IMR-90 (cell line): Measurements from ENCODE around the gene CENPF.

Experiments used
- BHLHE40 ChIP-seq: fragments of 150-350 bp; IDR thresholded peaks from 2 replicates; pipeline ENCODE4 v1.6.1; 2016; ENCODE audit warnings: mild to moderate bottlenecking, low read depth, low read length
- CEBPB ChIP-seq: IDR thresholded peaks from 2 replicates; pipeline ENCODE4 v1.6.1; 2012; ENCODE audit warnings: low read depth, low read length, improper control_type of control experiment
- CTCF ChIP-seq: conservative IDR thresholded peaks from 2 replicates; pipeline ENCODE4 v1.5.1; 2012; ENCODE audit warnings: mild to moderate bottlenecking, low read depth, low read length, improper control_type of control experiment
- ELK1 ChIP-seq: fragments of 150-350 bp; IDR thresholded peaks from 2 replicates; pipeline ENCODE4 v1.6.1; 2016; ENCODE audit warnings: low read depth, mild to moderate bottlenecking, low read length, moderate library complexity, borderline replicate concordance
- MAFK ChIP-seq: IDR thresholded peaks from 2 replicates; pipeline ENCODE4 v1.6.1; 2012; ENCODE audit warnings: low read depth, low read length, improper control_type of control experiment
- MAZ ChIP-seq: IDR thresholded peaks from 2 replicates; pipeline ENCODE4 v1.6.1; 2012; ENCODE audit warnings: low read depth, mild to moderate bottlenecking, low read length, improper control_type of control experiment, moderate library complexity, borderline replicate concordance
- MXI1 ChIP-seq: IDR thresholded peaks from 2 replicates; pipeline ENCODE4 v1.6.1; 2012; ENCODE audit warnings: low read depth, mild to moderate bottlenecking, low read length, moderate library complexity, borderline replicate concordance
- POLR2A ChIP-seq: IDR thresholded peaks from 2 replicates; pipeline ENCODE4 v1.6.1; 2012; ENCODE audit warnings: mild to moderate bottlenecking, low read depth, low read length
- RAD21 ChIP-seq: IDR thresholded peaks from 2 replicates; pipeline ENCODE4 v1.6.1; 2012; ENCODE audit warnings: low read length, improper control_type of control experiment
- RCOR1 ChIP-seq: IDR thresholded peaks from 2 replicates; pipeline ENCODE4 v1.6.1; 2012; ENCODE audit warnings: mild to moderate bottlenecking, low read length, improper control_type of control experiment; ENCODE audit not compliant: insufficient replicate concordance

GRCh38 chr1:214678386-214678785, 75.4 kb downstream of the CENPF start:
- no peak for TF ChIP-seq POLR2A
- no peak for TF ChIP-seq CTCF
- TF ChIP-seq MXI1: no peak
- TF ChIP-seq MAFK: no peak
- TF ChIP-seq RAD21: no peak
- no peak for TF ChIP-seq CEBPB
- no peak for TF ChIP-seq ELK1
- no peak for TF ChIP-seq BHLHE40
- TF ChIP-seq MAZ: no peak
- TF ChIP-seq RCOR1: no peak
